K562 (cell line): Measurements from ENCODE around the gene LMAN2. TPM values are rescaled to one million over a fixed set of nuclear protein-coding genes. Genes with fewer than 3 reads are reported as not detected.

Source experiments
- ARID3A ChIP-seq: IDR thresholded peaks from 2 replicates; pipeline ENCODE4 v1.6.1; 2012; ENCODE audit warnings: low read depth, low read length, improper control_type of control experiment, borderline replicate concordance
- CTCFL ChIP-seq: IDR thresholded peaks from 2 replicates; pipeline ENCODE4 v1.6.1; 2011; ENCODE audit warnings: borderline replicate concordance, low read depth, mild to moderate bottlenecking, moderate library complexity, low read length; ENCODE audit not compliant: insufficient read depth, poor library complexity, severe bottlenecking
- EWSR1 ChIP-seq: fragments of 450-650 bp; IDR thresholded peaks from 2 replicates; pipeline ENCODE4 v1.6.1; 2018; ENCODE audit warnings: borderline replicate concordance, mild to moderate bottlenecking, low read depth, moderate library complexity; ENCODE audit not compliant: partially characterized antibody
- FOXM1 ChIP-seq, 2 experiments: fragments of 450-650 bp in 1 of 2; sonication (generic) in 1 of 2; formaldehyde crosslinking in 1 of 2; IDR thresholded peaks; 2 replicates each; pipeline versions ENCODE4 v1.6.1 to v1.9.0; 2017 to 2022; ENCODE audit warnings: low read depth in 2 of 2, mild to moderate bottlenecking in 2 of 2, missing genetic modification reagents in 1 of 2, moderate library complexity in 1 of 2
- PTTG1 ChIP-seq: fragments of 450-650 bp; IDR thresholded peaks from 2 replicates; pipeline ENCODE4 v1.6.1; 2016; ENCODE audit warnings: low read depth, mild to moderate bottlenecking, missing genetic modification characterization, missing compliant biosample characterization
- SIN3A ChIP-seq, 2 experiments: fragments of 150-350 bp in 1 of 2; IDR thresholded peaks; 2 replicates each; pipeline ENCODE4 v1.6.1; 2011 to 2016; ENCODE audit warnings: borderline replicate concordance in 2 of 2, low read depth in 2 of 2, low read length in 2 of 2, mild to moderate bottlenecking in 2 of 2, moderate library complexity in 2 of 2; ENCODE audit not compliant: control insufficient read depth in 1 of 2
- THAP7 ChIP-seq: fragments of 250-450 bp; sonication (Bioruptor Pico); IDR thresholded peaks from 2 replicates; pipeline ENCODE4 v1.5.0; 2021
- USF1 ChIP-seq: sonication (generic); formaldehyde crosslinking; IDR thresholded peaks from 2 replicates; pipeline ENCODE4 v1.9.0; 2022; ENCODE audit warnings: mild to moderate bottlenecking, missing genetic modification reagents
- ZBED1 ChIP-seq: IDR thresholded peaks from 2 replicates; pipeline ENCODE4 v1.6.1; 2014
- ZFX ChIP-seq: sonication (generic); formaldehyde crosslinking; IDR thresholded peaks from 2 replicates; pipeline ENCODE4 v1.8.0; 2022; ENCODE audit warnings: mild to moderate bottlenecking, missing genetic modification reagents, moderate library complexity
- ZMIZ1 ChIP-seq, 2 experiments: fragments of 150-350 bp in 1 of 2; IDR thresholded peaks; 2 replicates each; pipeline ENCODE4 v1.6.1; 2012 to 2016; ENCODE audit warnings: low read depth in 2 of 2, low read length in 2 of 2, mild to moderate bottlenecking in 1 of 2, moderate library complexity in 1 of 2
- ZNF146 ChIP-seq: IDR thresholded peaks from one replicate; pipeline ENCODE4 v1.6.1; 2018; ENCODE audit warnings: missing compliant biosample characterization; ENCODE audit not compliant: unreplicated experiment
- ZNF174 ChIP-seq: fragments of 250-450 bp; sonication (Bioruptor Pico); IDR thresholded peaks from 2 replicates; pipeline ENCODE4 v1.4.0; 2020; ENCODE audit warnings: mild to moderate bottlenecking
- ZNF589 ChIP-seq: fragments of 200-800 bp; sonication (Bioruptor generic); IDR thresholded peaks from 2 replicates; pipeline ENCODE4 v1.6.1; 2016; ENCODE audit warnings: low read depth, missing genetic modification characterization, missing compliant biosample characterization
- polyA plus RNA-seq, 8 experiments: library from polyadenylated mRNA; depleted of rRNA in 4 of 8; stranded (reverse) in 5 of 8; unstranded in 3 of 8; fragments of >200 nt; fragmentation: Nextera tagmentation in 2 of 8; fragmentation: Illumina TruSeq in 1 of 8; extraction: Ambion mirVana in 2 of 8; extraction: Trizol in 1 of 8; gene quantifications; 2 replicates each; pipeline versions ENCODE4 v1.2.1 to v1.2.3, GENCODE V29; 2011 to 2014; ENCODE audit warnings: inconsistent platforms in 1 of 8, missing spikeins in 1 of 8
- total RNA-seq, 7 experiments: library from RNA; depleted of rRNA in 6 of 7; stranded (reverse); fragments of >200 nt in 6 of 7; fragmentation: Illumina TruSeq in 2 of 7; extraction: Trizol in 2 of 7; gene quantifications; 2 replicates each; pipeline versions ENCODE4 v1.2.1 to v1.2.3, GENCODE V29; 2011 to 2021; ENCODE audit warnings: low replicate concordance in 1 of 7

The LMAN2 gene
- total and polyA plus RNA-seq, 9 of the 15 experiments (the other 6 are each of a cell fraction or from before 2014, with no cell fraction given): 2.7 to 254 (median 136) TPM

GRCh38 chr5:177303121-177303924, 48.1 kb downstream of the LMAN2 start, which contains the start of the genes PRELID1 and RAB24 (continued):
- TF ChIP-seq USF1 (CRISPR knock-in tag) (peak; percentile 96), EWSR1 (no peak), SIN3A (IDR thresholded peaks at IDR 0.05; ENCODE audit: borderline replicate concordance in 2 of 2, control insufficient read depth in 1 of 2, low read depth in 2 of 2, low read length in 2 of 2) (peak; percentile 64 to 94; a peak in 3 of 4 replicates), CTCFL (peak; percentile 92), FOXM1 (IDR thresholded peaks at IDR 0.05; ENCODE audit: low read depth) (no peak), FOXM1 (CRISPR knock-in tag; IDR thresholded peaks at IDR 0.05; ENCODE audit: low read depth) (peak; percentile 84; the same call in 1 of the 2 replicates), ZNF589 (CRISPR knock-in tag) (no peak), ZNF174 (CRISPR knock-in tag) (no peak), ZNF146 (CRISPR knock-in tag) (no peak), ARID3A (no peak), THAP7 (peak; percentile 69; the same call in 1 of the 2 replicates), ZMIZ1 (IDR thresholded peaks at IDR 0.05; ENCODE audit: low read depth in 2 of 2, low read length in 2 of 2) (no peak), ZFX (peak; percentile 76), PTTG1 (tag) (no peak), ZBED1 (0 out of 2 replicates have a peak, but pooled peaks have one; percentile 47)
